Measurements from ENCODE around the gene TNIP2. TPM values are rescaled to one million over a fixed set of nuclear protein-coding genes. Genes with fewer than 3 reads are reported as not detected.
"Not testable (repeated sequence)": the region's sequence is repeated elsewhere in the genome, so short reads cannot be mapped to it uniquely, and the experiment has no call there.

Gene TNIP2
- total RNA-seq, 3 donors from 2014 or later, result 95.4 to 116 (median 101) TPM

- no peak for DNase-seq
- Mint-ChIP-seq H3K4me1 (ENCODE audit: low read depth) (peaks cover 57% of the 10 kb centered on the region), H3K36me3 (ENCODE audit: insufficient read depth) (no peaks in the 10 kb centered on the region), H3K27me3 (ENCODE audit: low read depth) (no peaks in the 10 kb centered on the region), H3K4me3 (no peak overlapping the region), H3K9me3 (no peaks in the 10 kb centered on the region)
- ATAC-seq, result no peak
Observed at GRCh38 chr4:2789351-2789750, 33.2 kb upstream of the TNIP2 start.

GRCh38 chr4:2788532-2789103 is 32.5 kb upstream of the TNIP2 start:
- no peak overlapping the region for H3K4me3 Mint-ChIP-seq
- ATAC-seq, result no peak
- no peaks in the 10 kb centered on the region for H3K27me3 Mint-ChIP-seq (ENCODE audit: low read depth)

DNA sequence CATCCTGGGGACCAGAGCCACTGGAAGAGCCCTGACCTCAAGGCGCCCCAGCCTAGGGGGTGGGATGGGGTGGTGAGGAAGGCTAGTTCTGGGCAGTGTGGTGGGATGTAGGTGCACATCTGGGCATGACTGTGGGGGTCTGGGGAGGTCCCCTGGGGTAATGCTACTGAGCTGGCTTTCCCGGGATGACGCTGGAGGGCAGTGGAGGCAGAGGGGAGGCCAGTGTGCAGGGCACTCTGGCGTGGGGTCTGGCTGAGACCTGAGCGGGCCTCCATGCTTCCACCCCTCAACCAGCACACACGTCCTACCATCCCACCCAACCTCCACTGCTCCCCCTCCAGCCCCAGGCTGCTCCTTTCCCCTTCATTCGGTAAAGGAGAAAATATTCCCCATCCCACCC is 32.0 kb upstream of the TNIP2 start:
- H3K36me3 Mint-ChIP-seq (ENCODE audit: insufficient read depth), result no peaks in the 10 kb centered on the region
- no peaks in the 10 kb centered on the region for H3K27me3 Mint-ChIP-seq (ENCODE audit: low read depth)
- H3K4me3 Mint-ChIP-seq, result no peak overlapping the region
- no peak for DNase-seq
- peaks cover 11% of the 10 kb centered on the region for H3K9me3 Mint-ChIP-seq
- peaks cover 54% of the 10 kb centered on the region for H3K4me1 Mint-ChIP-seq (ENCODE audit: low read depth)
- ATAC-seq, result no peak

More at GRCh38 chr4:2788532-2789103, 32.5 kb upstream of the TNIP2 start:
- H3K4me1 Mint-ChIP-seq (ENCODE audit: low read depth), result peaks cover 55% of the 10 kb centered on the region
- H3K36me3 Mint-ChIP-seq (ENCODE audit: insufficient read depth), result no peaks in the 10 kb centered on the region
- peaks cover 6% of the 10 kb centered on the region for H3K9me3 Mint-ChIP-seq
- DNase-seq, result no peak

DNA sequence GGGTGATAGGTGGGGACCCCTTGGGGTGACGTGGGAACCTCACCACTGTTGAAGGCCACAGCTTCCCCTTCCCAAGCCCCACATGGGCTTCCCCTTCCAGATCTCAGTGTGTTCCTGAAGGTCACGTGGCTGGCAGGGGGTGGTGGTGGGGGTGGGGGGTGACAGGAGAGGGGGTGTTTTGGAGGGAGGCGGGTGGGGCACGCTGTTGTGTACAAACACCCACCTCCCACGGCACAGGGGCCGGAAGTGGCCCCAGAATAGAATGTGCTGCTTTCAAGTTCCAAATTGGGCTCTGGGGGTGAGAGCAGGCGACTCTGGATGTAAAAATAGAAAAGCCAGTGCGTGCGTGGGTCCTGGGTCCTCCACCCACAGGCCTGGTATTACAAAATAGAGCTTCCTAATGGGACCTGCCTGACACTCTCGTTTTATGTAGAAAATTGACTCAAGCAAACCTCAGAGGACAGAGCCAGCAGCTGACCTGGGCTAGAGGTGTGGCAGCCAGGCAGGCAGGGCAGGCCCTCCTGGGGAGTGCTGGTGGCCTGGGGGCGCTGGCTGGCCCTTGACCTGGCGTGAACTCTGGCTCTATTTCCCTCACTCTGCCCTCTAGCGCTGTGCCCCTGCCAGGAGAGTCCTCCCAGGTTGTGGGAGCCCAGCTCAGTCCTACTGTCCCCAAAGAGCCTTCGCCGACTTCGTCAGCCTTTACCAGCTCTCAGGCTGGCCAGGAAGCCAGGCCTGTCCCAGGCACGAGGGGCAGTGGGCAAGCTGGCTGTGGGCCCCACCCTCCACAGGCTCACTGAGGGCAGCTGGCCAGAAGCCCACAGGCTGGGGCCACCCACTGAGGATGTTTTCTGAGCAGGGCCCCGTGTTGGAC is 31.3 kb upstream of the TNIP2 start:
- Mint-ChIP-seq H3K4me1 (ENCODE audit: low read depth) (peaks cover 54% of the 10 kb centered on the region), H3K9me3 (peaks cover 16% of the 10 kb centered on the region), H3K36me3 (ENCODE audit: insufficient read depth) (no peaks in the 10 kb centered on the region), H3K27me3 (ENCODE audit: low read depth) (no peaks in the 10 kb centered on the region), H3K4me3 (peak overlapping the region; percentile 21)
- ATAC-seq (peak; percentile 21 to 23), DNase-seq (peak; percentile 65)

DNA sequence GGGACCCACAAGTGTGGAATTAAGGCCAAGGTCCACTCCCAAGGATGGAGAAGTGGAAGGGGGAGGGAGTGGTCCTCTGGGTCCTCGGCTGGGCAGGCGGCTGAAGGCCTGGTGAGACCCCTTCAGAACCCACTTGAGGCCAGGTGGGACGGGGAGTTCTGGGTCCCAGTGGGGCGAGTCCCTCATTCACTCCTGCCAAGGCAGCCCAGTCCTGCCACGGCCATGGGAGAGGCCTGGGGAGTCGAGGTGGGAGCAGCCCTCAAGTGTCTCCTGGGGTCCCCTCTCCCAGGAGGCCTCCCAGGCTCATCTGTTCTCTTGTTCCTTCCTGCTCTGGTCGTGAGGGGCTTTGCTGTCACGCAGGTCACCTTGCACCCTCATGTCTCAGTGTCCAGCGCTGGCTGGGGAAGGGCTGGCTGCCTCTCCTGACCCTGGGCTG is 30.7 kb upstream of the TNIP2 start:
- ATAC-seq, result no peak
- peak overlapping the region; percentile 21 for H3K4me3 Mint-ChIP-seq
- no peak for DNase-seq
- no peaks in the 10 kb centered on the region for H3K36me3 Mint-ChIP-seq (ENCODE audit: insufficient read depth)
- H3K4me1 Mint-ChIP-seq (ENCODE audit: low read depth), result peaks cover 54% of the 10 kb centered on the region
- no peaks in the 10 kb centered on the region for H3K27me3 Mint-ChIP-seq (ENCODE audit: low read depth)
- H3K9me3 Mint-ChIP-seq, result peaks cover 19% of the 10 kb centered on the region

- Mint-ChIP-seq H3K36me3 (ENCODE audit: insufficient read depth) (peaks cover under 1% of the 10 kb centered on the region), H3K4me1 (ENCODE audit: low read depth) (peaks cover 53% of the 10 kb centered on the region), H3K27me3 (ENCODE audit: low read depth) (no peaks in the 10 kb centered on the region), H3K9me3 (peaks cover 23% of the 10 kb centered on the region), H3K4me3 (no peak overlapping the region)
- ATAC-seq, result peak; percentile 79 to 80
- DNase-seq, result peak; percentile 83
Observed at GRCh38 chr4:2786152-2786671, 30.1 kb upstream of the TNIP2 start.

DNA sequence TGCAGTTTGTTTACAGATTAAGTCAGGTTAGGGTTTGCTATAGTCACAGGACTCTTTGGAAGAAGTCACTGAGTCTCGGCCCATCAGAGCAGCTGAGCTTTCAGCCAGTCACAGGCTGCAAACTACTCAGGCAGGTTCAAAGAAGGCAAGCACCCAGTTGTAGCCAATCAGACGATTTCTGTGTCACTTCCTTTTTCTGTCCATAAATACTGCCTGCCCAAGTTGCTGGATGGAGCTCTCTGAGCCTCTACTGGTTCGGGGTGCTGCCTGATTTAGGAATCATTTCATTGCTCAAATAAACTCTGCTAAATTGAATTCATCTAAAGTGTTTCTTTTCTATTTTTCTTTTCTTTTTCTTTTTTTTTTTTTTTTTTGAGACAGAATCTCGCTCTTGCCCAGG is 29.5 kb upstream of the TNIP2 start:
- Mint-ChIP-seq H3K4me3 (no peak overlapping the region), H3K4me1 (ENCODE audit: low read depth) (peaks cover 51% of the 10 kb centered on the region), H3K27me3 (ENCODE audit: low read depth) (no peaks in the 10 kb centered on the region), H3K36me3 (ENCODE audit: insufficient read depth) (peaks cover 3% of the 10 kb centered on the region), H3K9me3 (peaks cover 25% of the 10 kb centered on the region)
- peak; percentile 21 to 46 for ATAC-seq
- DNase-seq, result no peak

DNA sequence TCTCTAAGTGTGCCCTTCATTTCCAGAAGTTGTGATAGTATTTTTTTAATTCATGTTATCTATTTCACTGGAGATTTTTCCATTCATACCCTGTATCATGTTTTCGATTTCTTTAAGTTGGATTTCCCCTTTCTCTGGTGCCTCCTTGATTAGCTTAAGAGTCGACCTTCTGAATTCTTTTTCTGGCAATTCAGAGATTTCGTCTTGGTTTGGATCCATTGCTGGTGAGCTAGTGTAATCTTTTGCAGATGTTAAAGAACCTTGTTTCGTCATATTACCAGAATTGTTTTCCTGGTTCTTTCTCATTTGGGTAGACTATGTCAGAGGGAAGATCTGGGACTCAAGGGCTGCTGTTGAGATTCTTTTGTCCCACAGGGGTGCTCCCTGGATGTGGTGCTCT is 27.7 kb upstream of the TNIP2 start:
- ATAC-seq, result no peak
- Mint-ChIP-seq H3K36me3 (ENCODE audit: insufficient read depth) (peaks cover 3% of the 10 kb centered on the region), H3K4me1 (ENCODE audit: low read depth) (peaks cover 41% of the 10 kb centered on the region), H3K27me3 (ENCODE audit: low read depth) (no peaks in the 10 kb centered on the region), H3K4me3 (no peak overlapping the region), H3K9me3 (peaks cover 25% of the 10 kb centered on the region)
- no peak for DNase-seq

- Mint-ChIP-seq H3K9me3 (peaks cover 25% of the 10 kb centered on the region), H3K36me3 (ENCODE audit: insufficient read depth) (peaks cover 3% of the 10 kb centered on the region), H3K4me1 (ENCODE audit: low read depth) (peaks cover 25% of the 10 kb centered on the region), H3K4me3 (no peak overlapping the region), H3K27me3 (ENCODE audit: low read depth) (no peaks in the 10 kb centered on the region)
- DNase-seq, result no peak
- ATAC-seq, result no peak
Observed at GRCh38 chr4:2781911-2782310, 25.8 kb upstream of the TNIP2 start.

DNA sequence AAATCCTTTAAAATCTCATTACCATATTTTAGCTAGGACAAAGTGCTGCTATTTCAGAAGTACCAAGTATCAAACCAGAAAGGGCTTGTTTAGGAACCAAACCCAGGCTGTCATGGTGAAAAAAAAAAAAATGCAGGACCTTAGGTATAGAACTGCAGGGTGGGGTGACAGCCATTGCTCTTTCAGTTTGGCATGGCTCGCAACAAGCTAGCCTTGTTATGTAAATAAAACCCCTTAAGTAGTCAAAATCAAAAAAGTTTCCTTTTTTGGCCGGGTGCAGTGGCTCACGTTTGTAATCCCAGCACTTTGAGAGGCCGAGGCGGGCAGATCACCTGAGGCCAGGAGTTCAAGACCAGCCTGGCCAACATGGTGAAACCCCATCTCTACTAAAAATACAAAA is 24.5 kb upstream of the TNIP2 start:
- peaks cover 25% of the 10 kb centered on the region for H3K9me3 Mint-ChIP-seq
- H3K36me3 Mint-ChIP-seq (ENCODE audit: insufficient read depth); DNase-seq; H3K27me3 Mint-ChIP-seq (ENCODE audit: low read depth); ATAC-seq; H3K4me3 Mint-ChIP-seq: not testable (repeated sequence)
- H3K4me1 Mint-ChIP-seq (ENCODE audit: low read depth), result peaks cover 13% of the 10 kb centered on the region

DNA sequence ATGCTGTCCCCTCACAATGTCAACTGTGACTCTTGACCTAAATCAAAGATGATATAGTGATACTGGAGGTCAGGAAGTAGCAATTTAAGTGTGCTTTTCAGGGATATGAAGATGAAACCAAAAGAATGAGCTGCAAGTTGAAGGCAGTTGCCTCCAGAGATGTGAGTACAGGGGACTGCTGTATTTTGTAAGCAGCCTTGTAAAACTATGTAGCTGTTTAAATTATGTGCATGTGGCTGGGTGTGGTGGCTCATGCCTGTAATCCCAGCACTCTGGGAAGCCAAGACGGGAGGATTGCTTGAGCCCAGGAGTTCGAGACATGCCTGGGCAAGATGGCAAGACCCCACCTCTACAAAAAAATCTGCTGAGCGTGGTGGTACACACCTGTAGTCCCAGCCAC is 15.1 kb upstream of the TNIP2 start:
- H3K36me3 Mint-ChIP-seq (ENCODE audit: insufficient read depth), result no peaks in the 10 kb centered on the region
- DNase-seq, result no peak
- peaks cover 10% of the 10 kb centered on the region for H3K4me1 Mint-ChIP-seq (ENCODE audit: low read depth)
- peaks cover 4% of the 10 kb centered on the region for H3K9me3 Mint-ChIP-seq
- no peaks in the 10 kb centered on the region for H3K27me3 Mint-ChIP-seq (ENCODE audit: low read depth)
- no peak for ATAC-seq
- H3K4me3 Mint-ChIP-seq, result no peak overlapping the region

DNA sequence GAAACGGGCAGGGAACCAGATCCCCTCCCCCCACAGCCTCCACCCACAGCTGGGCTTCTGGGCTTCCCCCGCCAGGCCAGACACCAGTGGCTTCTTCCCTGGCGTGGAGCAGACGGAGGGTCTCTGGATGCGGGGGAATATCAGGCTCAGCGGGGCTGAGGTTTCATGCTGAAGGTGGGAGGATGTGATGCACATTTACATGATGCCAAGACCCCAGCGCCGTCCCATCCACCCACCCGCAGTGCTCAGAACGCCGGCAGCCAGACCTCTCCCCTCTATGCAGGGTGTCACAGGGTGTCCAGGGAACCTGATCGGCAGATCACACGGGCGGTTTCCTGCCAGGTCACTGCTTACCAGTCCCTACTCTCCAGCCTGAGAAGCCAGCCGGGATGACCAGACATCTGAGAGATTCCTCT is 12.8 kb upstream of the TNIP2 start:
- Mint-ChIP-seq H3K36me3 (ENCODE audit: insufficient read depth) (no peaks in the 10 kb centered on the region), H3K4me3 (no peak overlapping the region), H3K4me1 (ENCODE audit: low read depth) (peaks cover 12% of the 10 kb centered on the region), H3K9me3 (peaks cover 4% of the 10 kb centered on the region), H3K27me3 (ENCODE audit: low read depth) (no peaks in the 10 kb centered on the region)
- DNase-seq, result no peak
- no peak for ATAC-seq

- peaks cover 4% of the 10 kb centered on the region for H3K9me3 Mint-ChIP-seq
- DNase-seq (no peak), ATAC-seq (no peak)
- peaks cover 12% of the 10 kb centered on the region for H3K4me1 Mint-ChIP-seq (ENCODE audit: low read depth)
- no peaks in the 10 kb centered on the region for H3K36me3 Mint-ChIP-seq (ENCODE audit: insufficient read depth)
- no peaks in the 10 kb centered on the region for H3K27me3 Mint-ChIP-seq (ENCODE audit: low read depth)
- no peak overlapping the region for H3K4me3 Mint-ChIP-seq
Observed at GRCh38 chr4:2768124-2768523, 12.0 kb upstream of the TNIP2 start.

DNA sequence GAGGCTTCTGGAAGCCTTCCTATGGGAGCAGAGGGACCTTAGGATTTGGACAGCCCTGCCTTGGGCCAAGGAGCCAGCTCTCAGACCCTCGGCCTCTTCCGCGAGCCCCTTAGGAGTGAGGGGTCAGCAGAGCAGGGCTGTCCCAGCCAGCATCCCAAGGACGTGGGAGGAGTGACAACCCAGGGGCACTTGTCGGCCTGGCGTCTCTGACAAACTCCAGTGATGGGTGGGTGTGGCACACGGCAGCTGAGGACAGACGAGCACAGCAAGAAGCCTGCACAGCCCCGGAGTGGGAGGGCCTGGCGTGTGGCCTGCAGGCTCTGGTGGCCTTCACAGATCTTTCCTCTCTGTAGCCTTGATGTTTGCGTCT is 11.6 kb upstream of the TNIP2 start:
- DNase-seq (no peak), ATAC-seq (no peak)
- H3K27me3 Mint-ChIP-seq (ENCODE audit: low read depth), result no peaks in the 10 kb centered on the region
- no peaks in the 10 kb centered on the region for H3K36me3 Mint-ChIP-seq (ENCODE audit: insufficient read depth)
- H3K4me3 Mint-ChIP-seq, result no peak overlapping the region
- H3K4me1 Mint-ChIP-seq (ENCODE audit: low read depth), result peaks cover 12% of the 10 kb centered on the region
- H3K9me3 Mint-ChIP-seq, result peaks cover 4% of the 10 kb centered on the region

Measured in activated T-cell treated with anti-CD3 and anti-CD28 coated beads, Interleukin-2, amount 50 U/mL, for 4 hours (primary cell).